ENCODE data around the gene LPGAT1.

DNA sequence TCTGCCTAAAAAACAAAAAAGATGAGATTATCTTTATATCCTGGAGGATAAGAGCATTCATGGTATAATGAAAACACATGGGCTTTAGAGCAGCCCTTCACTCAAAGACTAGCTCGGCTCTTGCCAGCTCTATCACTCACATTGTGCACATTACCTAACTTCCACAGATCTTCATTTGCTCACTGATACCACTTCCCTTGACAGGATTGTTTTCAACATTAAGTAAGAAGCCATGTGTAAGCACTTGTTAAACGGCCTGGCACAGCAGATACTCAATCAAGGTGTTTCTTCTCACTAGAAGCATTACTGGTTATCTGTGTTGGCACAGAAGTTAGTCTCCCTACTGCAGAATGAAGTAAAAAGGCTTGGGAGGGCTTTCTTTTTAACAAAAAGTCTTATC is 18.7 kb downstream of the LPGAT1 start:
- no peak for TF ChIP-seq MAX (IDR thresholded peaks at IDR 0.05)
- TF ChIP-seq POLR2A (IDR thresholded peaks at IDR 0.05; ENCODE audit: borderline replicate concordance, extremely low read depth, insufficient read depth, insufficient read length) = no peak
- TF ChIP-seq CTCF (IDR thresholded peaks at IDR 0.05 in 2 of 3, conservative IDR thresholded peaks at IDR 0.05 in 1 of 3; ENCODE audit: borderline replicate concordance in 1 of 3, insufficient read depth in 1 of 3, low read depth in 2 of 3, low read length in 2 of 3) = no peak
- no peak for TF ChIP-seq SRF (IDR thresholded peaks at IDR 0.05; ENCODE audit: low read depth)
- TF ChIP-seq ZFX (IDR thresholded peaks at IDR 0.05) = no peak
- no peak for TF ChIP-seq ZBTB33 (IDR thresholded peaks at IDR 0.05; ENCODE audit: extremely low read depth, insufficient replicate concordance, low read length)
- no peak for TF ChIP-seq EZH2 (IDR thresholded peaks at IDR 0.05)
- TF ChIP-seq RAD21 (IDR thresholded peaks at IDR 0.05; ENCODE audit: low read depth) = no peak

Measured in HCT116 (cell line).